HG03575 (cell line): ENCODE measurements around the gene PARD3B.

Source experiments
- ATAC-seq: cut with Tn5 transposase; IDR thresholded peaks from one replicate; pipeline ENCODE4 v1.9.1; 2021; ENCODE audit not compliant: unreplicated experiment, insufficient number of reproducible peaks, low FRiP score; ENCODE audit errors: extremely low read depth

Gene PARD3B

GRCh38 chr2:204896146-204896545, 350.9 kb downstream of the PARD3B start:
- no peak for ATAC-seq

- ATAC-seq = no peak
Observed at GRCh38 chr2:204897561-204897960, 352.3 kb downstream of the PARD3B start.

- no peak for ATAC-seq
Observed at GRCh38 chr2:204898928-204899640, 353.8 kb downstream of the PARD3B start.

GRCh38 chr2:204899983-204900382, 354.7 kb downstream of the PARD3B start:
- ATAC-seq = no peak

- no peak for ATAC-seq
Observed at GRCh38 chr2:204900487-204900886, 355.2 kb downstream of the PARD3B start.

- no peak for ATAC-seq
Observed at GRCh38 chr2:204900910-204901309, 355.6 kb downstream of the PARD3B start.

- ATAC-seq = no peak
Observed at GRCh38 chr2:204901591-204901990, 356.3 kb downstream of the PARD3B start.

- ATAC-seq = no peak
Observed at GRCh38 chr2:204909791-204910190, 364.5 kb downstream of the PARD3B start.

GRCh38 chr2:204913312-204913711, 368.0 kb downstream of the PARD3B start:
- no peak for ATAC-seq

GRCh38 chr2:204913854-204914464, 368.7 kb downstream of the PARD3B start:
- no peak for ATAC-seq

GRCh38 chr2:204914708-204915107, 369.4 kb downstream of the PARD3B start:
- ATAC-seq = no peak

- ATAC-seq = no peak
Observed at GRCh38 chr2:204917089-204917701, 371.9 kb downstream of the PARD3B start.

GRCh38 chr2:204920776-204921175, 375.5 kb downstream of the PARD3B start:
- ATAC-seq = no peak

GRCh38 chr2:204923957-204924356, 378.7 kb downstream of the PARD3B start:
- no peak for ATAC-seq

GRCh38 chr2:204931562-204931961, 386.3 kb downstream of the PARD3B start:
- ATAC-seq = no peak

- no peak for ATAC-seq
Observed at GRCh38 chr2:204933735-204934374, 388.6 kb downstream of the PARD3B start.

- no peak for ATAC-seq
Observed at GRCh38 chr2:204944927-204945326, 399.7 kb downstream of the PARD3B start.

- no peak for ATAC-seq
Observed at GRCh38 chr2:204945376-204945775, 400.1 kb downstream of the PARD3B start.

- no peak for ATAC-seq
Observed at GRCh38 chr2:204946892-204947291, 401.6 kb downstream of the PARD3B start.

GRCh38 chr2:204947405-204947804, 402.1 kb downstream of the PARD3B start:
- ATAC-seq = no peak
